Inferior parietal cortex (tissue), 1 donor: ENCODE results near the gene PNLIPRP3.
A peak's percentile ranks its signal among the peaks of the same experiment; 100 is the strongest.
"Not testable (repeated sequence)": the region's sequence is repeated elsewhere in the genome, so short reads cannot be mapped to it uniquely, and the experiment has no call there.

Source experiments
- DNase-seq: peaks from one replicate; pipeline ENCODE4 v3.0.0-alpha.2; 2016; ENCODE audit errors: extremely low spot score

The PNLIPRP3 gene

GRCh38 chr10:116427671-116428070 lies at the start of gene PNLIPRP3:
TSS of gene PNLIPRP3 (plus strand) at chr10:116427847. CDS start at chr10:116428013, 166 bp downstream.
- DNase-seq, result no peak

GRCh38 chr10:116382290-116382689 lies 45.4 kb upstream of the PNLIPRP3 start:
- no peak for DNase-seq

GRCh38 chr10:116385311-116385710 lies 42.3 kb upstream of the PNLIPRP3 start:
- no peak for DNase-seq

- DNase-seq, result peak; percentile 65
These were observed 41.4 kb upstream of the PNLIPRP3 start for GRCh38 chr10:116385994-116386809.

- DNase-seq, result not testable (repeated sequence)
These were observed 34.3 kb upstream of the PNLIPRP3 start for GRCh38 chr10:116393246-116393831.

GRCh38 chr10:116395223-116395985 lies 32.2 kb upstream of the PNLIPRP3 start:
- no peak for DNase-seq

- DNase-seq, result no peak
These were observed 29.4 kb upstream of the PNLIPRP3 start for GRCh38 chr10:116398224-116398623.

GRCh38 chr10:116402858-116403257 lies 24.8 kb upstream of the PNLIPRP3 start:
- DNase-seq, result no peak

- DNase-seq, result no peak
These were observed 23.9 kb upstream of the PNLIPRP3 start for GRCh38 chr10:116403740-116404250.

GRCh38 chr10:116408719-116409118 lies 18.9 kb upstream of the PNLIPRP3 start:
- no peak for DNase-seq

- no peak for DNase-seq
These were observed 17.3 kb upstream of the PNLIPRP3 start for GRCh38 chr10:116410351-116410750.

- DNase-seq, result no peak
These were observed 9.8 kb upstream of the PNLIPRP3 start for GRCh38 chr10:116417821-116418220.

GRCh38 chr10:116418389-116418788 lies 9.3 kb upstream of the PNLIPRP3 start:
- no peak for DNase-seq

GRCh38 chr10:116421815-116422214 lies 5.8 kb upstream of the PNLIPRP3 start:
- no peak for DNase-seq

GRCh38 chr10:116429288-116429977 lies 1.8 kb downstream of the PNLIPRP3 start:
- no peak for DNase-seq

GRCh38 chr10:116430288-116430687 lies 2.6 kb downstream of the PNLIPRP3 start:
- DNase-seq, result no peak

- no peak for DNase-seq
These were observed 4.0 kb downstream of the PNLIPRP3 start for GRCh38 chr10:116431598-116431997.

GRCh38 chr10:116437076-116437692 lies 9.5 kb downstream of the PNLIPRP3 start:
- DNase-seq, result no peak

GRCh38 chr10:116440330-116441030 lies 12.8 kb downstream of the PNLIPRP3 start:
- no peak for DNase-seq

- peak; percentile 41 for DNase-seq
These were observed 17.0 kb downstream of the PNLIPRP3 start for GRCh38 chr10:116444527-116445142.
